OCI-LY3 (cell line): ENCODE data around the gene IL1RAP.

Experiments
- H2AFZ ChIP-seq: fragments of 200-600, 300-600 bp; shearing (Covaris generic); 2 replicates; pipeline ENCODE4 v1.6.0; 2014; ENCODE audit warnings: antibody characterized with exemption, low read depth, low read length
- H3K27ac ChIP-seq: fragments of 200-600, 300-600 bp; sonication (generic); 2 replicates; pipeline ENCODE4 v1.5.1; 2014; ENCODE audit warnings: mild to moderate bottlenecking, low read length, moderate library complexity, mixed read lengths
- H3K27me3 ChIP-seq: fragments of 200-600, 300-600 bp; sonication (generic); 2 replicates; pipeline ENCODE4 v1.6.1; 2014; ENCODE audit warnings: low read depth, low read length, mixed read lengths
- H3K36me3 ChIP-seq: fragments of 200-600, 300-600 bp; sonication (generic); replicated peaks from 2 replicates; pipeline ENCODE3; 2014; ENCODE audit warnings: low read depth, low read length, mixed read lengths
- H3K4me1 ChIP-seq: fragments of 300-600, 200-600 bp; sonication (generic); 2 replicates; pipeline ENCODE4 v1.6.1; 2014; ENCODE audit warnings: low read length, mixed read lengths
- H3K4me2 ChIP-seq: fragments of 200-600, 300-600 bp; sonication (generic); 2 replicates; pipeline ENCODE4 v1.6.1; 2014; ENCODE audit warnings: low read length, mixed read lengths
- H3K4me3 ChIP-seq: fragments of 300-600, 200-600 bp; sonication (generic); 2 replicates; pipeline ENCODE4 v1.5.1; 2014; ENCODE audit warnings: antibody characterized with exemption, mild to moderate bottlenecking, low read length, moderate library complexity
- H3K79me2 ChIP-seq: fragments of 300-600, 200-600 bp; shearing (Covaris generic); 2 replicates; pipeline ENCODE4 v1.6.1; 2014; ENCODE audit warnings: mild to moderate bottlenecking, low read length, mixed read lengths
- H3K9ac ChIP-seq: fragments of 300-600, 200-600 bp; shearing (Covaris generic); 2 replicates; pipeline ENCODE4 v1.6.0; 2014; ENCODE audit warnings: mild to moderate bottlenecking, low read length, moderate library complexity
- H3K9me3 ChIP-seq: fragments of 200-600, 300-600 bp; shearing (Covaris generic); 2 replicates; pipeline ENCODE4 v1.6.1; 2014; ENCODE audit warnings: low read length, mixed read lengths; ENCODE audit not compliant: insufficient read depth
- H4K20me1 ChIP-seq: fragments of 200-600, 300-600 bp; sonication (generic); 2 replicates; pipeline ENCODE4 v1.6.1; 2016; ENCODE audit warnings: low read length, mixed read lengths; ENCODE audit not compliant: insufficient read depth
- CTCF ChIP-seq: fragments of 200-600, 300-600 bp; sonication (generic); IDR thresholded peaks from 2 replicates; pipeline ENCODE4 v1.5.1; 2014; ENCODE audit warnings: antibody characterized with exemption, low read length, low read depth
- EZH2phosphoT487 ChIP-seq: fragments of 200-600 bp; shearing (Covaris generic); IDR thresholded peaks from 2 replicates; pipeline ENCODE4 v1.6.1; 2018; ENCODE audit warnings: antibody characterized with exemption, mixed run types, low read depth

Gene IL1RAP

GRCh38 chr3:190492129-190492528 lies 21.8 kb upstream of the IL1RAP start:
- H3K36me3 ChIP-seq = no peaks in the 10 kb centered on the region
- H3K4me3 ChIP-seq = no peak overlapping the region
- no peaks in the 10 kb centered on the region for H3K79me2 ChIP-seq
- no peaks in the 10 kb centered on the region for H3K9me3 ChIP-seq
- TF ChIP-seq CTCF = no peak
- TF ChIP-seq EZH2phosphoT487 = no peak
- no peak overlapping the region for H3K27ac ChIP-seq
- no peak overlapping the region for H3K4me2 ChIP-seq
- no peak overlapping the region for H2AFZ ChIP-seq
- H3K27me3 ChIP-seq = 0 out of 2 replicates have a peak, but pooled peaks cover 4% of the 10 kb centered on the region
- H3K9ac ChIP-seq = no peak overlapping the region
- H3K4me1 ChIP-seq = peaks cover 10% of the 10 kb centered on the region; the same call in 1 of the 2 replicates
- no peaks in the 10 kb centered on the region for H4K20me1 ChIP-seq

GRCh38 chr3:190492966-190493365 lies 20.9 kb upstream of the IL1RAP start:
- no peak overlapping the region for H3K4me3 ChIP-seq

GRCh38 chr3:190494907-190495306 lies 19.0 kb upstream of the IL1RAP start:
- no peaks in the 10 kb centered on the region for H3K36me3 ChIP-seq
- no peak overlapping the region for H2AFZ ChIP-seq
- no peak for TF ChIP-seq EZH2phosphoT487
- TF ChIP-seq CTCF = no peak
- H3K79me2 ChIP-seq = no peaks in the 10 kb centered on the region
- no peak overlapping the region for H3K27ac ChIP-seq
- no peak overlapping the region for H3K4me3 ChIP-seq
- H3K9ac ChIP-seq = no peak overlapping the region
- peaks cover 10% of the 10 kb centered on the region; the same call in 1 of the 2 replicates for H3K4me1 ChIP-seq
- no peak overlapping the region for H3K4me2 ChIP-seq
- H3K27me3 ChIP-seq = 0 out of 2 replicates have a peak, but pooled peaks cover 3% of the 10 kb centered on the region
- no peaks in the 10 kb centered on the region for H3K9me3 ChIP-seq
- no peaks in the 10 kb centered on the region for H4K20me1 ChIP-seq

More at GRCh38 chr3:190492966-190493365, 20.9 kb upstream of the IL1RAP start:
- H3K9ac ChIP-seq = no peak overlapping the region
- 0 out of 2 replicates have a peak, but pooled peaks cover 3% of the 10 kb centered on the region for H3K27me3 ChIP-seq
- H3K4me1 ChIP-seq = peaks cover 10% of the 10 kb centered on the region; the same call in 1 of the 2 replicates
- no peak overlapping the region for H3K4me2 ChIP-seq
- H3K79me2 ChIP-seq = no peaks in the 10 kb centered on the region
- H2AFZ ChIP-seq = no peak overlapping the region
- no peak for TF ChIP-seq CTCF
- no peak for TF ChIP-seq EZH2phosphoT487
- no peak overlapping the region for H3K27ac ChIP-seq
- no peaks in the 10 kb centered on the region for H4K20me1 ChIP-seq
- no peaks in the 10 kb centered on the region for H3K36me3 ChIP-seq
- no peaks in the 10 kb centered on the region for H3K9me3 ChIP-seq

DNA sequence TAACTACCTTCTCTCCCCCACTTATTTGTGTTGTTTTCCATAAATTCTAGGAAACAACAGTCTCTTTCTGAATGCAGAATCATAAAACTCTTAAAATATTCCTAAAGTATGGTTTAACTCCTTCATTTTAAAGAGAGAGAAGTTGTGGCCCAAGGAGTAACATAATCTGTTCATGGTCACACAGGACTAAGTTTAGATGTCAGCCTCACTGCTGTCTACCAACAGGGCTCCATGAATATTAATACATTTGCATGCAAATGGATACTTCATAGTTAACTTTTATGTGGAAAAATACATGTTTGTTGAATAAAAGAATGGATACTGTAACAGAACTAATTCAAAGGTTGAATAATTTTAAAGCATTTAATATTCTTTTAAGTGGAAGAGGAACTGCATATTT lies 18.5 kb upstream of the IL1RAP start:
- Histone ChIP-seq H3K9ac (no peak overlapping the region), H3K36me3 (no peaks in the 10 kb centered on the region), H3K9me3 (no peaks in the 10 kb centered on the region), H3K27ac (no peak overlapping the region), H3K4me3 (no peak overlapping the region), H3K79me2 (no peaks in the 10 kb centered on the region), H3K4me1 (peaks cover 10% of the 10 kb centered on the region; the same call in 1 of the 2 replicates), H4K20me1 (no peaks in the 10 kb centered on the region), H3K4me2 (no peak overlapping the region), H2AFZ (no peak overlapping the region), H3K27me3 (0 out of 2 replicates have a peak, but pooled peaks cover 3% of the 10 kb centered on the region)
- TF ChIP-seq EZH2phosphoT487 (no peak), CTCF (no peak)
